NCI-H1092 treated with DMSO at 0.1 percent for 48 hours (cell line): ENCODE results near the gene PCDHA13.
"Not testable (repeated sequence)": the region's sequence is repeated elsewhere in the genome, so short reads cannot be mapped to it uniquely, and the experiment has no call there.

Experiments used
- DNase-seq: peaks from one replicate; lab custom pipeline; 2025; lab: John Stamatoyannopoulos, UW

Gene PCDHA13, protein sequence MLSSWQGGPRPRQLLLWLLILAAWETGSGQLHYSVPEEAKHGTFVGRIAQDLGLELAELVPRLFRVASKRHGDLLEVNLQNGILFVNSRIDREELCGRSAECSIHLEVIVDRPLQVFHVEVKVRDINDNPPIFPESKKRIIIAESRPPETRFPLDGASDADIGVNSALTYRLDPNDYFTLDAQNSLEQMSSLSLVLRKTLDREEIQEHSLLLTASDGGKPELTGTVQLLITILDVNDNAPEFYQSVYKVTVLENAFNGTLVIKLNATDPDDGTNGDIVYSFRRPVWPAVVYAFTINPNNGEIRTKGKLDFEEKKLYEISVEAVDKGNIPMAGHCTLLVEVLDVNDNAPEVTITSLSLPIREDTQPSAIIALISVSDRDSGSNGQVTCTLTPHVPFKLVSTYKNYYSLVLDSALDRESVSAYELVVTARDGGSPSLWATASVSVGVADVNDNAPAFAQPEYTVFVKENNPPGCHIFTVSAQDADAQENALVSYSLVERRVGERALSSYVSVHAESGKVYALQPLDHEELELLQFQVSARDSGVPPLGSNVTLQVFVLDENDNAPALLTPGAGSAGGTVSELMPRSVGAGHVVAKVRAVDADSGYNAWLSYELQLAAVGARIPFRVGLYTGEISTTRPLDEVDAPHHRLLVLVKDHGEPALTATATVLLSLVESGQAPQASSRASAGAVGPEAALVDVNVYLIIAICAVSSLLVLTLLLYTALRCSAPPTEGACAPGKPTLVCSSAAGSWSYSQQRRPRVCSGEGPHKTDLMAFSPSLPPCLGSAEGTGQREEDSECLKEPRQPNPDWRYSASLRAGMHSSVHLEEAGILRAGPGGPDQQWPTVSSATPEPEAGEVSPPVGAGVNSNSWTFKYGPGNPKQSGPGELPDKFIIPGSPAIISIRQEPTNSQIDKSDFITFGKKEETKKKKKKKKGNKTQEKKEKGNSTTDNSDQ

GRCh38 chr5:140881889-140882590 lies at the start of gene PCDHA13:
Gene PCDHA13 (plus strand): TSS chr5:140882124. CDS start chr5:140882269, 145 bp downstream.
- no peak for DNase-seq

GRCh38 chr5:140833993-140834392 lies 47.9 kb upstream of the PCDHA13 start, which contains the start of gene PCDHA7:
Gene PCDHA7 (plus strand): TSS chr5:140834269. CDS start chr5:140834384, 115 bp downstream.
- no peak for DNase-seq

DNA sequence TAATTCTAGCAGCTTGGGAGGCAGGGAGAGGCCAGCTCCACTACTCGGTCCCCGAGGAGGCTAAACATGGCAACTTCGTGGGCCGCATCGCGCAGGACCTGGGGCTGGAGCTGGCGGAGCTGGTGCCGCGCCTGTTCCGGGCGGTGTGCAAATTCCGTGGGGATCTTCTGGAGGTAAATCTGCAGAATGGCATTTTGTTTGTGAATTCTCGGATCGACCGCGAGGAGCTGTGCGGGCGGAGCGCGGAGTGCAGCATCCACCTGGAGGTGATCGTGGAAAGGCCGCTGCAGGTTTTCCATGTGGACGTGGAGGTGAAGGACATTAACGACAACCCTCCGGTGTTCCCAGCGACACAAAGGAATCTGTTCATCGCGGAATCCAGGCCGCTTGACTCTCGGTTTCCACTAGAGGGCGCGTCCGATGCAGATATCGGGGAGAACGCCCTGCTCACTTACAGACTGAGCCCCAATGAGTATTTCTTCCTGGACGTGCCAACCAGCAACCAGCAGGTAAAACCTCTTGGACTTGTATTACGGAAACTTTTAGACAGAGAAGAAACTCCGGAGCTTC lies 47.4 kb upstream of the PCDHA13 start:
- DNase-seq: not testable (repeated sequence)

GRCh38 chr5:140835622-140836510 lies 46.1 kb upstream of the PCDHA13 start:
- no peak for DNase-seq

DNA sequence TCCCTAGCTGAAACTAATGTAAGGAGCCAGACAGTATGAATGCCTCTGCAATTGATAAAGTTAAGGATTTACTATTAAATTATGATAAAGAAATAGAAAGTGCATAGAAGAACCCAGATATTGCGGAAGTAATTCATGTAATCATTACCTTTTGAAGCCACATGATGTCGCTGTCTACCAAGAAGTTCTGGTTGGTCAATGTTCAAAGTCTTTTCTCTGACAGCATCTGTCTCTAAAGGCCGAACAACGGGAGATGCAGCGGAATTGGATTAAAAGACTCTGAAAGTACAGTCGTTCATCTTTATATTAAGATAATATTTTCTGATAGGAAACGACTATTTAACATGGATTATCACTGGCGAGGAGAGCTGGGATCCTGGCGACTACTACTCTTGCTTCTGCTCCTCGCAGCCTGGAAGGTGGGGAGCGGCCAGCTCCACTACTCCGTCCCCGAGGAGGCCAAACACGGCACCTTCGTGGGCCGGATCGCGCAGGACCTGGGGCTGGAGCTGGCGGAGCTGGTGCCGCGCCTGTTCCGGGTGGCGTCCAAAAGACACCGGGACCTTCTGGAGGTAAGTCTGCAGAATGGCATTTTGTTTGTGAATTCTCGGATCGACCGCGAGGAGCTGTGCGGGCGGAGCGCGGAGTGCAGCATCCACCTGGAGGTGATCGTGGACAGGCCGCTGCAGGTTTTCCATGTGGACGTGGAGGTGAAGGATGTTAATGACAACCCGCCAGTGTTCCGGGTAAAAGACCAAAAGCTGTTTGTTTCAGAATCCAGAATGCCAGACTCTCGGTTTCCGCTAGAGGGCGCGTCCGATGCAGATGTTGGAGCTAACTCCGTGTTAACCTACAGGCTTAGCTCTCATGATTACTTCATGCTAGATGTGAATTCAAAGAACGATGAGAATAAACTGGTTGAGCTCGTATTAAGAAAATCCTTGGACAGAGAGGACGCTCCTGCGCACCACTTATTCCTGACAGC lies 40.7 kb upstream of the PCDHA13 start, which contains the start of gene PCDHA8:
TSS of gene PCDHA8 (plus strand) at position 210 of the 985 bp plus-strand sequence. CDS start at position 345, 135 bp downstream.
- DNase-seq: no peak

DNA sequence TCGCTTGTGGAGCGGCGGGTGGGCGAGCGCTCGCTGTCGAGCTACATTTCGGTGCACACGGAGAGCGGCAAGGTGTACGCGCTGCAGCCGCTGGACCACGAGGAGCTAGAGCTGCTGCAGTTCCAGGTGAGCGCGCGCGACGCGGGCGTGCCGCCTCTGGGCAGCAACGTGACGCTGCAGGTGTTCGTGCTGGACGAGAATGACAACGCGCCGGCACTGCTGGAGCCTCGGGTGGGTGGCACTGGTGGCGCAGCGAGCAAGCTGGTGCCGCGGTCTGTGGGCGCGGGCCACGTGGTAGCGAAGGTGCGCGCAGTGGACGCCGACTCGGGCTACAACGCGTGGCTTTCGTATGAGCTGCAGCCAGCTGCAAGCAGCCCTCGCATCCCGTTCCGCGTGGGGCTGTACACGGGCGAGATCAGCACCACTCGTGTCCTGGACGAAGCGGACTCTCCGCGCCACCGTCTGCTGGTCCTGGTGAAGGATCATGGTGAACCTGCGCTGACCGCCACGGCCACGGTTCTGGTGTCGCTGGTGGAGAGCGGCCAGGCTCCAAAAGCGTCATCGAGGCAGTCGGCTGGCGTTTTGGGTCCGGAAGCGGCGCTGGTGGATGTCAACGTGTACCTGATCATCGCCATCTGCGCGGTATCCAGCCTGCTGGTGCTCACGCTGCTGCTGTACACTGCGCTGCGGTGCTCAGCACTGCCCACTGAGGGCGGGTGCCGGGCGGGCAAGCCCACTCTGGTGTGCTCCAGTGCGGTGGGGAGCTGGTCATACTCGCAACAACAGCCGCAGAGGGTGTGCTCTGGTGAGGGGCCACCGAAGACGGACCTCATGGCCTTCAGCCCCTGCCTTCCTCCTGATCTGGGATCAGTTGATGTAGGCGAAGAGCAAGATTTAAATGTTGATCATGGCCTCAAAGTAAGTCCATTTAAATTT lies 38.9 kb upstream of the PCDHA13 start:
- DNase-seq: no peak

- not testable (repeated sequence) for DNase-seq
Observed at GRCh38 chr5:140848139-140849102, 33.5 kb upstream of the PCDHA13 start, which contains the start of gene PCDHA9. Gene PCDHA9 (plus strand): TSS chr5:140848382. CDS start chr5:140848496, 114 bp downstream.

DNA sequence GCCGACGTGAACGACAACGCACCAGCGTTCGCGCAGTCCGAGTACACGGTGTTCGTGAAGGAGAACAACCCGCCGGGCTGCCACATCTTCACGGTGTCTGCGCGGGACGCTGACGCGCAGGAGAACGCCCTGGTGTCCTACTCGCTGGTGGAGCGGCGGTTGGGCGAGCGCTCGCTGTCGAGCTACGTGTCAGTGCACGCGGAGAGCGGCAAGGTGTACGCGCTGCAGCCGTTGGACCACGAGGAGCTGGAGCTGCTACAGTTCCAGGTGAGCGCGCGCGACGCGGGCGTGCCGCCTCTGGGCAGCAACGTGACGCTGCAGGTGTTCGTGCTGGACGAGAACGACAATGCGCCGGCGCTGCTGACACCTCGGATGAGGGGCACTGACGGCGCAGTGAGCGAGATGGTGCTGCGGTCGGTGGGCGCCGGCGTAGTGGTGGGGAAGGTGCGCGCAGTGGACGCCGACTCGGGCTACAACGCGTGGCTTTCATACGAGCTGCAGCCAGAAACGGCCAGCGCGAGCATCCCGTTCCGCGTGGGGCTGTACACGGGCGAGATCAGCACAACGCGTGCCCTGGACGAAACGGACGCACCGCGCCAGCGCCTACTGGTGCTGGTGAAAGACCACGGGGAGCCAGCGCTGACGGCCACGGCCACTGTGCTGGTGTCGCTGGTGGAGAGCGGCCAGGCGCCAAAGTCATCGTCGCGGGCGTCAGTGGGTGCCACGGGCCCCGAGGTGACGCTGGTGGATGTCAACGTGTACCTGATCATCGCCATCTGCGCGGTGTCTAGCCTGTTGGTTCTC lies 31.9 kb upstream of the PCDHA13 start:
- not testable (repeated sequence) for DNase-seq

GRCh38 chr5:140855772-140856674 lies 25.9 kb upstream of the PCDHA13 start, which contains the start of gene PCDHA10:
Gene PCDHA10 (plus strand): TSS chr5:140855897. CDS start chr5:140856049, 152 bp downstream.
- DNase-seq: no peak

GRCh38 chr5:140857177-140857986 lies 24.5 kb upstream of the PCDHA13 start:
- DNase-seq: no peak

GRCh38 chr5:140857987-140858240 lies 24.0 kb upstream of the PCDHA13 start:
- DNase-seq: no peak

- DNase-seq: no peak
Observed at GRCh38 chr5:140862441-140863295, 19.3 kb upstream of the PCDHA13 start.
